Kidney epithelial cell (primary cell): ENCODE measurements around the gene RIC3. TPM values are rescaled to one million over a fixed set of nuclear protein-coding genes. Genes with fewer than 3 reads are reported as not detected.

Experiments
- DNase-seq: peaks from one replicate; pipeline ENCODE4 v3.0.0-alpha.2; 2010; ENCODE audit warnings: low read depth
- H3K27me3 ChIP-seq: 2 replicates; pipeline ENCODE4 v1.6.0; 2011; ENCODE audit warnings: low read length; ENCODE audit not compliant: control insufficient read depth, insufficient read depth
- H3K36me3 ChIP-seq: 2 replicates; pipeline ENCODE4 v1.5.1; 2011; ENCODE audit warnings: low read length; ENCODE audit not compliant: control insufficient read depth, insufficient read depth
- H3K4me3 ChIP-seq: 2 replicates; pipeline ENCODE4 v1.5.1; 2011; ENCODE audit warnings: low read depth, mild to moderate bottlenecking, control low read depth, low read length
- CTCF ChIP-seq: IDR thresholded peaks from 2 replicates; pipeline ENCODE4 v1.5.1; 2011; ENCODE audit warnings: mild to moderate bottlenecking, moderate library complexity, low read length, control low read depth, inconsistent platforms; ENCODE audit not compliant: insufficient read depth, poor library complexity, severe bottlenecking
- total RNA-seq: library from RNA; depleted of rRNA; stranded (reverse); fragments of >200 nt; gene quantifications from 2 replicates; pipeline ENCODE4 v1.2.3, GENCODE V29; 2015

The RIC3 gene
- total RNA-seq, 1 donor from 2014 or later: 19.5 TPM

GRCh38 chr11:8100158-8100557 lies 68.7 kb downstream of the RIC3 start:
- no peak for TF ChIP-seq CTCF
- no peak for DNase-seq
- Histone ChIP-seq H3K27me3 (no peaks in the 10 kb centered on the region), H3K4me3 (no peak overlapping the region), H3K36me3 (no peaks in the 10 kb centered on the region)

- no peaks in the 10 kb centered on the region for H3K27me3 ChIP-seq
- TF ChIP-seq CTCF: peak; percentile 76
- H3K36me3 ChIP-seq: no peaks in the 10 kb centered on the region
- H3K4me3 ChIP-seq: no peak overlapping the region
- peak; percentile 38 for DNase-seq
These were observed 69.4 kb downstream of the RIC3 start for GRCh38 chr11:8099291-8099899.

- H3K4me3 ChIP-seq: no peak overlapping the region
- no peak for DNase-seq
- no peaks in the 10 kb centered on the region for H3K27me3 ChIP-seq
- H3K36me3 ChIP-seq: no peaks in the 10 kb centered on the region
- TF ChIP-seq CTCF: no peak
These were observed 69.9 kb downstream of the RIC3 start for GRCh38 chr11:8098879-8099278.

GRCh38 chr11:8098361-8098760 lies 70.5 kb downstream of the RIC3 start:
- DNase-seq: no peak
- Histone ChIP-seq H3K36me3 (no peaks in the 10 kb centered on the region), H3K27me3 (no peaks in the 10 kb centered on the region), H3K4me3 (no peak overlapping the region)
- TF ChIP-seq CTCF: no peak

GRCh38 chr11:8097926-8098325 lies 70.9 kb downstream of the RIC3 start:
- no peak for DNase-seq
- no peak for TF ChIP-seq CTCF
- Histone ChIP-seq H3K4me3 (no peak overlapping the region), H3K36me3 (no peaks in the 10 kb centered on the region), H3K27me3 (no peaks in the 10 kb centered on the region)

- H3K27me3 ChIP-seq: no peaks in the 10 kb centered on the region
- DNase-seq: no peak
- TF ChIP-seq CTCF: no peak
- no peaks in the 10 kb centered on the region for H3K36me3 ChIP-seq
- H3K4me3 ChIP-seq: no peak overlapping the region
These were observed 71.4 kb downstream of the RIC3 start for GRCh38 chr11:8097468-8097867.
